Esophagus muscularis mucosa (tissue), 4 donors: ENCODE results near the gene TVP23C. TPM values are rescaled to one million over a fixed set of nuclear protein-coding genes. Genes with fewer than 3 reads are reported as not detected.

ENCODE experiments used
- DNase-seq: peaks from one replicate; pipeline ENCODE4 v3.0.0-alpha.2; 2017; ENCODE audit errors: extremely low spot score
- H3K27ac ChIP-seq, 4 donors: fragments of 200-600 bp; sonication (generic); replicated peaks in 1 of 4; 1 replicate in 3 of 4; 2 replicates in 1 of 4; pipeline ENCODE4 v1.5.1; 2016 to 2019; ENCODE audit warnings: mild to moderate bottlenecking in 1 of 4
- H3K27me3 ChIP-seq, 4 donors: fragments of 200-600 bp; sonication (generic); one replicate each; pipeline versions ENCODE4 v1.5.1 to v1.6.0; 2016 to 2019
- H3K36me3 ChIP-seq, 4 donors: fragments of 200-600 bp; sonication (generic); one replicate each; pipeline ENCODE4 v1.5.1; 2016 to 2019
- H3K4me1 ChIP-seq, 4 donors: fragments of 200-600 bp; sonication (generic); one replicate each; pipeline ENCODE4 v1.5.1; 2016 to 2019
- H3K4me3 ChIP-seq, 4 donors: fragments of 200-600 bp; sonication (generic); 1 replicate in 2 of 4; 2 replicates in 2 of 4; pipeline ENCODE4 v1.5.1; 2016 to 2019; ENCODE audit warnings: mild to moderate bottlenecking in 4 of 4, moderate library complexity in 1 of 4
- H3K9me3 ChIP-seq, 4 donors: fragments of 200-600 bp; sonication (generic); 1 replicate in 3 of 4; 2 replicates in 1 of 4; pipeline ENCODE4 v1.5.1; 2016 to 2019
- CTCF ChIP-seq, 3 experiments: fragments of 200-600 bp in 2 of 3; fragments of 450-650 bp in 1 of 3; sonication (generic) in 2 of 3; IDR thresholded peaks; one replicate each; pipeline ENCODE4 v1.5.1; 2017 to 2019; ENCODE audit warnings: antibody characterized with exemption in 3 of 3, mild to moderate bottlenecking in 2 of 3, moderate library complexity in 1 of 3
- EP300 ChIP-seq: sonication (generic); formaldehyde crosslinking; IDR thresholded peaks from one replicate; pipeline ENCODE4 v1.6.1; 2017; ENCODE audit warnings: antibody characterized with exemption
- POLR2A ChIP-seq: fragments of 450-650 bp; IDR thresholded peaks from one replicate; pipeline ENCODE4 v1.6.1; 2017; ENCODE audit warnings: antibody characterized with exemption, moderate library complexity, mild to moderate bottlenecking, low read depth
- POLR2AphosphoS5 ChIP-seq, 2 donors: sonication (generic); formaldehyde crosslinking; IDR thresholded peaks; one replicate each; pipeline ENCODE4 v1.6.1; 2017; ENCODE audit warnings: antibody characterized with exemption in 2 of 2
- WGBS: methylation state at CpG from one replicate; pipeline ENCODE4 v1.1.5; 2018; 5-methylcytosine and 5-hydroxymethylcytosine counted together
- intact Hi-C: fragments of 100-400 bp; cut with DNase I; formaldehyde crosslinking; loops from one replicate; pipeline ENCODE4 v1.15.1; 2023
- total RNA-seq, 4 donors: library from RNA; depleted of rRNA; stranded (reverse); fragments of >200 nt; gene quantifications; one replicate each; pipeline versions ENCODE4 v1.1.0 to v1.2.1, GENCODE V29; 2016

The TVP23C gene
- total RNA-seq, 4 donors from 2014 or later, result 4.3 to 19.9 (median 6.1) TPM

- no peak overlapping the region for H3K4me3 ChIP-seq
- intact Hi-C loops, result no loop called here
- peak overlapping the region in 1 of 4 donors; percentile 2 for H3K27ac ChIP-seq
- no peaks in the 10 kb centered on the region for H3K36me3 ChIP-seq
- no peaks in the 10 kb centered on the region for H3K27me3 ChIP-seq
- no peak for DNase-seq
- 95% methylated on average over 6 of the region's 8 CpGs for WGBS
- H3K4me1 ChIP-seq, result peaks cover 12 to 25% (median 17%) of the 10 kb centered on the region in 4 donors
- TF ChIP-seq EP300 (no peak), POLR2A (no peak), POLR2AphosphoS5 (IDR thresholded peaks at IDR 0.05) (no peak), CTCF (IDR thresholded peaks at IDR 0.05) (no peak)
- H3K9me3 ChIP-seq, result no peaks in the 10 kb centered on the region
Measured at GRCh38 chr17:15492791-15493692, 70.2 kb downstream of the TVP23C start.

DNA sequence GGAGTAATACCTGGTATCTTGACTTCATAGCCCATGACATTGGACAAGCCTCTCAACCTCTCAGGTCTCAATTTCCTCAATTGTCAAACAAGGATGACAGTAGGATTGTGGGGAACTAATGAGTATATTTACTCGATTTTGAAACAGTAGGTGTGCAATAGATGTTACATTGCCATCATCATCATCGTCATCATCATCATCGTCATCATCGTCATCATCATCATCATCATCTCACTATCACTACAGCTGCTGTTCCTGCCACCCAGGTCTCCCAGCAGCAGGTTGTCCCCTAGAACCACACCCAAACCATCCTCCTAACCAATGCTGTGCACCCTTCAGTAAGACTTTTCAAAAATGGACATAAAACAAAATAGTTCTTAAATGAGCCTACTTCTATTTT is 71.1 kb downstream of the TVP23C start:
- intact Hi-C loops, result no loop called here
- Histone ChIP-seq H3K36me3 (no peaks in the 10 kb centered on the region), H3K9me3 (no peaks in the 10 kb centered on the region), H3K27ac (peak overlapping the region in 2 of 4 donors; percentile 60 to 68), H3K4me1 (peaks cover 12 to 25% (median 17%) of the 10 kb centered on the region in 4 donors), H3K27me3 (no peaks in the 10 kb centered on the region), H3K4me3 (no peak overlapping the region)
- DNase-seq, result no peak
- 94% methylated on average over 4 of the region's 4 CpGs for WGBS
- TF ChIP-seq CTCF (IDR thresholded peaks at IDR 0.05), result no peak
- TF ChIP-seq POLR2AphosphoS5 (IDR thresholded peaks at IDR 0.05), result no peak
- TF ChIP-seq EP300, result no peak
- no peak for TF ChIP-seq POLR2A

DNA sequence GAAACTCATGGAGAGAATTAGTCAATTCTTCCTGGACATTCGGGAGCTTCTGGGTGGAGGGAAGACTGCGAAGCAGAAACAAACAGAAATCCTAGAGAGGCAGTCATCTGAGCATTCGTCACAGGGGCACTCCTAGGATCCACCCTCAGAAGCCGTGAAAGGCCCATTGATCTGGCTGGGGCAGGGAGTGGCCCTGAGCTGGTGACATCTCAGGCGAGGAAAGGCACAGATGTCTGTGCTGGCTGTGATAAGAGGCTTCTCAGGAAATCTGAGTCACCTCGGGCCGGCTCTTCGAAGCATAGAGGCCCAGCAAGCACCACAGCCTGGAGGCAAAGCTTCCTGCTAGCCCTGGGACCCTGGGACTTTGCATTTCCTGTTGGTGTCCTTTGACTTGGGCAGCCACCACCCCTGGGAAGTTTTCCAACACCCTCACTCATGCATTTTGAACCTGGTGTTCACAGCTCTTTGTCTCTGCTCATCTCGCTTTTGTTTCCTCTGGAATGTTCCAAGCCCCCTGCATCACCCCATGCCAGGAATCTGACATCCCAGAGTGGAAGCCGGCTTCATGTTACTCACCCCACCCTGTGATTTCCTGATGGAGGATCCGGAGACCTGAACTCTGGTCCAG is 72.5 kb downstream of the TVP23C start:
- Histone ChIP-seq H3K9me3 (no peaks in the 10 kb centered on the region), H3K36me3 (no peaks in the 10 kb centered on the region), H3K4me3 (no peak overlapping the region), H3K4me1 (peaks cover 10 to 25% (median 15%) of the 10 kb centered on the region in 4 donors), H3K27me3 (no peaks in the 10 kb centered on the region), H3K27ac (peak overlapping the region; percentile 40 to 68 (median 59))
- 55% methylated on average over 11 of the region's 11 CpGs for WGBS
- DNase-seq, result peak; percentile 94
- peak; percentile 61 to 70 for TF ChIP-seq POLR2AphosphoS5 (IDR thresholded peaks at IDR 0.05)
- TF ChIP-seq POLR2A, result no peak
- no peak for TF ChIP-seq CTCF (IDR thresholded peaks at IDR 0.05)
- intact Hi-C loops, result no loop called here

- 100% methylated on average over 2 of the region's 2 CpGs for WGBS
- intact Hi-C loops, result no loop called here
- Histone ChIP-seq H3K9me3 (no peaks in the 10 kb centered on the region), H3K27me3 (no peaks in the 10 kb centered on the region), H3K36me3 (peaks cover 0 to under 1% (median 0%) of the 10 kb centered on the region in 4 donors), H3K4me3 (no peak overlapping the region), H3K4me1 (peaks cover 6 to 21% (median 13%) of the 10 kb centered on the region in 4 donors), H3K27ac (no peak overlapping the region)
- DNase-seq, result no peak
- TF ChIP-seq POLR2A (no peak), POLR2AphosphoS5 (IDR thresholded peaks at IDR 0.05) (no peak), EP300 (no peak), CTCF (IDR thresholded peaks at IDR 0.05) (no peak)
Measured at GRCh38 chr17:15488557-15488956, 74.7 kb downstream of the TVP23C start.
